HL-60/S4 treated with phorbol 12-myristate 13-acetate at 8.2 ng/mL for 4 days and 3 days (cell line): ENCODE results near the gene TARBP2.

Source experiments
- in situ Hi-C: fragments of 300-500 bp; cut with MboI; formaldehyde crosslinking; loops from 2 replicates; pipeline ENCODE4 v1.15.0; 2022; ENCODE audit warnings: low sequenced_read_pairs

The TARBP2 gene, protein sequence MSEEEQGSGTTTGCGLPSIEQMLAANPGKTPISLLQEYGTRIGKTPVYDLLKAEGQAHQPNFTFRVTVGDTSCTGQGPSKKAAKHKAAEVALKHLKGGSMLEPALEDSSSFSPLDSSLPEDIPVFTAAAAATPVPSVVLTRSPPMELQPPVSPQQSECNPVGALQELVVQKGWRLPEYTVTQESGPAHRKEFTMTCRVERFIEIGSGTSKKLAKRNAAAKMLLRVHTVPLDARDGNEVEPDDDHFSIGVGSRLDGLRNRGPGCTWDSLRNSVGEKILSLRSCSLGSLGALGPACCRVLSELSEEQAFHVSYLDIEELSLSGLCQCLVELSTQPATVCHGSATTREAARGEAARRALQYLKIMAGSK

GRCh38 chr12:53500776-53501614 lies at the start of gene TARBP2:
TSS of gene TARBP2 (plus strand) at chr12:53501283. CDS start at chr12:53501409, 126 bp downstream.
- in situ Hi-C loops, result no loop called here

DNA sequence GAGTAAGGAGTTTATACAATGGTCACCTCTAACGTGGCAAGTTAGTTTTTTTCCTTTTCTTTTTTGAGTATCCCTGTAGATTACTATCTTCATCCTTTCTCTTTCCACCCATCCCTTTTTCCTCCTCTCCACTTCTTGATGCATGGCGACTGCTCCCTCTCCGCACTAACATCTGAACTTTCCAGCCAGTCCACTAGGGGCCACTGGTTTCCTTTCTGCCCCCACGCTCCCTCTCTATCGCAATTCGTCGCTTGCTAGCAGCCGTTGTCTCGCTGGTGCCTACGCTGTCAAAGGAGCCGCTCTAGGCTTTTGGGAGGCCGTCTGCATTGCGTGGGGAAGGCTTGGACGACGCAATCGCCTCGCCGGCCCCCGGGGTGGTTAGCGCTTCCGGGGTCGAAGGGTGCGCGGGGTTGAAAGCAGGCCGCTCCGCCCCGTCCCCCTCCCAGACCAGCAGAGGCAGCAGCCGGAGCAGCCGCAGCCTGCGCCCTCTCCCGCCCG lies 49.4 kb upstream of the TARBP2 start, which contains the start of gene PCBP2:
Gene PCBP2 (plus strand): TSS at position 442 of the 498 bp plus-strand sequence. CDS start 2,699 bp downstream, outside the sequence.
- in situ Hi-C loops, result loop anchor here (25.0 kb wide), 1 partner anchor 414 kb away; no protein-coding TSS in a partner anchor

GRCh38 chr12:53452159-53453077 lies 48.7 kb upstream of the TARBP2 start:
- in situ Hi-C loops, result loop anchor here (25.0 kb wide), 1 partner anchor 415 kb away; no protein-coding TSS in a partner anchor

GRCh38 chr12:53453953-53454640 lies 47.0 kb upstream of the TARBP2 start:
- in situ Hi-C loops, result loop anchor here (25.0 kb wide), 1 partner anchor 417 kb away; no protein-coding TSS in a partner anchor

DNA sequence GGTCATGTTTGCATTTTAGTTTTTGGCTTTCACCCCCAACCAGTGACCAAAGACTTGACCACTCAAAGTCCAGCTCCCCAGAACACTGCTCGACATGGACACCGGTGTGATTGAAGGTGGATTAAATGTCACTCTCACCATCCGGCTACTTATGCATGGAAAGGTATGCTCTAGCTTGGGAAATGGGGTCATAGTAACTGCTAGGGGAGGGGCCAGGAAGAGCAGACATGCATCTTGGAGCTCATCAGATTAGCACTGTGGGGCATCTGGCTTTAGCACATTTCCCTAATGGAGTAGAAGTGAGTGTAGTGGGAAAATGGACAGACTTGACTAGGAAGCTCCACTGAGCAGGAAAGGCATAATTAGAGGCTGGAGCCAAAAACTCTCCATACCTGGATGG lies 46.4 kb upstream of the TARBP2 start:
- in situ Hi-C loops, result loop anchor here (25.0 kb wide), 1 partner anchor 417 kb away; no protein-coding TSS in a partner anchor

- in situ Hi-C loops, result loop anchor here (25.0 kb wide), 1 partner anchor 420 kb away; no protein-coding TSS in a partner anchor
These were observed 44.3 kb upstream of the TARBP2 start for GRCh38 chr12:53456654-53457366.

- in situ Hi-C loops, result loop anchor here (25.0 kb wide), 1 partner anchor 422 kb away; no protein-coding TSS in a partner anchor
These were observed 42.0 kb upstream of the TARBP2 start for GRCh38 chr12:53459097-53459496.

DNA sequence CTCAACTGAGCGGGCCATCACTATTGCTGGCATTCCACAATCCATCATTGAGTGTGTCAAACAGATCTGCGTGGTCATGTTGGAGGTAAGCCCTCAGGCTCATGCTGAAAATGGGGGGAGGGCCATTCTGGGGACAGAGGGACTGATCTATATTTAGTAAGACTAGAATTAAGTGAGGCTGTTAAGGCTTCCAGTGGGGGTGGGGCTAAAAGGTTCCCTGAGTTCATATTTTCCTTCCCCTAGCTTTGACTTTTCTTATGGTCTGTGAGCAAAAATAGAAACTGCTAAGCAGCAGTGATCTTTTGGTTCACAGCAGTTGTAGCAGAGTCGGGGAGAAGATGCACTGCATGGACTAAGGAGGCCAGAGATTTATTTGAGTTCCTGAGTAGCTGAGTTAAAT lies 40.0 kb upstream of the TARBP2 start:
- in situ Hi-C loops, result loop anchor here (25.0 kb wide), 1 partner anchor 424 kb away; no protein-coding TSS in a partner anchor

DNA sequence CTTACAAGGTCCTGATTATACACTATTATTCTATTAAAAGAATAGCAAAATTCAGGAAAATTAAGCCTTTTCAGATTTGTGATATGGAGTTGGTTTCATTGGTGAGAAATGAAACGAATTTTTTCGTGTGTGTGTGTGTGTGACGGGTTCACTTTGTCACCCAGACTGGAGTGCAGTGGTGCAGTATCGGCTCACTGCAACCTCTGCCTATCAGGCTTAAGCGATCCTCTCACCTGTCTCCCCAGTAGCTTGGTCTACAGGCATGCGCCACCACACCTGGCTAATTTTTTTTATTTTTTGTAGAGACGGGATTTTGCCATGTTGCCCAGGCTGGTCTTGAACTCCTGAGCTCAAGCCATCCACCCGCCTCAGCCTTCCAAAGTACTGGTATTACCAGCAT lies 39.5 kb upstream of the TARBP2 start:
- in situ Hi-C loops, result loop anchor here (25.0 kb wide), 1 partner anchor 424 kb away; no protein-coding TSS in a partner anchor

DNA sequence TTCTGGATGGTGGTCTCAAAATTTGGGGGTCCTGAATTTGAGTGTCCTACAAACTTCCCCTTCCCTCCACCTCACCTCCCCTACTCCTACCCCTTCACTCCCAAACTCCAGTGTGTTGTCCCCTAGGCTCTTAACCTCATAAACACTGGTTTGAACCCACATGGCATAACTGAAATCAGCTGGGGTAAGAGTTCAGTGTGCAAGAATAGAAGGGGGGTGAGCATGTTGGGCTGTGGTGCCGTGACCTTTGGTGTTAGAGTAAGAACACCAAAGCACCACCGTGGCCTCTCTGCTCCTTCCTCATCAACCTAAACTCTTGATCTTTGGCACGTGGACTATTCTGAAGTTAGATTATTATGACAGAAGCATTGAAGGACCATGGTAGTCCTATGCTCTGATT lies 38.1 kb upstream of the TARBP2 start:
- in situ Hi-C loops, result loop anchor here (25.0 kb wide), 1 partner anchor 426 kb away; no protein-coding TSS in a partner anchor

DNA sequence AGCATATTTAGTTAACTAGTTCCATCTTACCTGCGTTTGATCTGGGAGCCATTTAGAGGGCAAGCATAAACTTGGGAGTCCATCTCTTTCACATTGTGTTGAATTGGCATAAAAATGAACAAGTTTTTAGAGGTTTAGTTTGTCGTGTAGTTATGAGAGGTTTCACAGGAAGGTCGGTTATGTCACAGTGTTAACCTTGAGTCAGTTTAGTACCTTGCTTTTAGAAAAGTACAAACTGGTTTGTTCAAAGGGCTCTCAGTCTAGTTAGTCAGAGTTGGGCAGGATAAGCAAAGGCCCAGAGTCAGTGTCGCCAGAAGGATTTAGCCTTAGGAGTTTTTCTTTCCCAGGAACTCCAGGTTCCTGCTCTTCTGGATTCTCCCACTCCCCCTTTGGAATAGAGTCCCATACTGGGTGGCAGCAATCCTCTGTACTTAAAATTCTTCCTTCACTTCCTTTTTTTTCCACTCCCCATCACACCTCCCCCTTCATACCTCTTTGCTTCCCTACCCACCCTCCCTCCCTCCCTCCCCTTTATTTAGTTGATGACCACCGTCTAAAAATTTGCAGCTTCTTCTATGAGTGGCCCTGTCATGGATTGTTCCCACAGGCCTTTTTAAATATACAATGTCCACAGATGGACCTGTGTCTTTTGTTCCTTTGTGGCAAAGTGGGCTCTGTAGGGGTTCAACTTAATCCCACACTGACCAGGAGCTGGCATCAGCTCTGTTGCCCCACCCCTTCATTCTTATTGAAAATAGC lies 37.1 kb upstream of the TARBP2 start:
- in situ Hi-C loops, result loop anchor here (25.0 kb wide), 1 partner anchor 427 kb away; no protein-coding TSS in a partner anchor

DNA sequence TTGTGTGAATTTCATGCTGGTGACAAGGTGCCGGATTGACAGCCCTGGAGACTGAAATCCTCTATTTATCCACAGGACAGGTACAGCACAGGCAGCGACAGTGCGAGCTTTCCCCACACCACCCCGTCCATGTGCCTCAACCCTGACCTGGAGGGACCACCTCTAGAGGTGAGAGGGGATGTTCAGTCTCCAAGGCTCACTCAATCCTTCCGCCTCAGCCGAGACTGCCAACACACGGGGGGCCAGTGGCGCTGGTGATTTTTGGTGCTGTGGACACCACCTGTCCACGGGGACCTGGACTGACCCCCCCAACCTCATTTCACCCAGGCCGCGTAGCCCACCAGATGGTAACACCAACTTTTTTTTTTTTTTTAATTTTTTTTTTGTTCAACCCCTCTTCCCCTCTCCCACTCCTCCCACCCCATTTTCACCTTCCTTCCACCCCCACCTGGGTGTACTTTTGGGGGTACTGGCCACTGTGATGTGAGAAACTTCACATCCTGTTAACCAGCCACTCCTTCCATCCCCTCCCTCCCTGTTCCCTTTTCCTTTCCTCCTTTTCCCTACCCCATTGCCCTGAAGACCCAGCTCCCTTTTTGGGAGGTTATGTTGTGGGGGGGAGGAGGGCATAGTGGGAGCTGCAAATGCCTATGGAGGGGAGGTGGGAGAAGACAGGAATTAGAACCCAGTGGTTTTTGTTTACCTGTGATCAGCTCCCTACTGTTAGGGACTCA lies 36.2 kb upstream of the TARBP2 start:
- in situ Hi-C loops, result loop anchor here (25.0 kb wide), 1 partner anchor 428 kb away; no protein-coding TSS in a partner anchor

GRCh38 chr12:53465679-53466078 lies 35.4 kb upstream of the TARBP2 start:
- in situ Hi-C loops, result loop anchor here (25.0 kb wide), 1 partner anchor 428 kb away; no protein-coding TSS in a partner anchor

GRCh38 chr12:53466640-53467039 lies 34.4 kb upstream of the TARBP2 start:
- in situ Hi-C loops, result loop anchor here (25.0 kb wide), 1 partner anchor 429 kb away; no protein-coding TSS in a partner anchor

DNA sequence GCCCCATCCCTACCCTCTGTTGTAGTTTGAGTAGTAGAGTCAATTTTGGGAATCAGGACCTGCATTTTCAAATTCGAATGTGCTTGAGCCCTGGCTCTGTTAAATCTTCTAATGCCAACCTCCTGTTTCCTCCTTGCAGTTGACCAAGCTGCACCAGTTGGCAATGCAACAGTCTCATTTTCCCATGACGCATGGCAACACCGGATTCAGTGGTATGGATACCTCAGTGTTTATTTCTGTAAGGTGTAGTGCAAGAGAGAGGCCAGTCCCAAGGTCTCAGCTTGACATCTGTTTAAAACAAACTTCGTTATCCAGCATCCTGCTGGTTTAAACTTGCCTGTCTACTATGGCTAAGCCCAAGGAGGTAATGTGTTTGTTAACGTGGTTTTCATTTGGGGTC lies 34.0 kb upstream of the TARBP2 start:
- in situ Hi-C loops, result loop anchor here (25.0 kb wide), 1 partner anchor 430 kb away; no protein-coding TSS in a partner anchor

GRCh38 chr12:53467880-53468279 lies 33.2 kb upstream of the TARBP2 start:
- in situ Hi-C loops, result loop anchor here (25.0 kb wide), 1 partner anchor 431 kb away; no protein-coding TSS in a partner anchor

GRCh38 chr12:53468282-53468681 lies 32.8 kb upstream of the TARBP2 start:
- in situ Hi-C loops, result loop anchor here (25.0 kb wide), 1 partner anchor 431 kb away; no protein-coding TSS in a partner anchor
